DOHH2 (cell line): ENCODE data around the gene FAM81A.

ENCODE experiments used
- CTCF ChIP-seq: fragments of 200-600 bp; sonication (generic); IDR thresholded peaks from one replicate; pipeline ENCODE4 v1.5.1; 2014; ENCODE audit warnings: antibody characterized with exemption, mild to moderate bottlenecking, low read depth, low read length; ENCODE audit not compliant: poor library complexity, severe bottlenecking
- EZH2phosphoT487 ChIP-seq: fragments of 200-600 bp; sonication (generic); IDR thresholded peaks from 2 replicates; pipeline ENCODE4 v1.6.1; 2017; ENCODE audit warnings: borderline replicate concordance, mild to moderate bottlenecking, antibody characterized with exemption, low read length, moderate library complexity, mixed read lengths

GRCh38 chr15:59398220-59398619 is 39.8 kb upstream of the FAM81A start:
- no peak for TF ChIP-seq CTCF
- no peak for TF ChIP-seq EZH2phosphoT487
